ENCODE results near the gene NBPF1.
"Not testable (repeated sequence)": the region's sequence is repeated elsewhere in the genome, so short reads cannot be mapped to it uniquely, and the experiment has no call there.

The NBPF1 gene

DNA sequence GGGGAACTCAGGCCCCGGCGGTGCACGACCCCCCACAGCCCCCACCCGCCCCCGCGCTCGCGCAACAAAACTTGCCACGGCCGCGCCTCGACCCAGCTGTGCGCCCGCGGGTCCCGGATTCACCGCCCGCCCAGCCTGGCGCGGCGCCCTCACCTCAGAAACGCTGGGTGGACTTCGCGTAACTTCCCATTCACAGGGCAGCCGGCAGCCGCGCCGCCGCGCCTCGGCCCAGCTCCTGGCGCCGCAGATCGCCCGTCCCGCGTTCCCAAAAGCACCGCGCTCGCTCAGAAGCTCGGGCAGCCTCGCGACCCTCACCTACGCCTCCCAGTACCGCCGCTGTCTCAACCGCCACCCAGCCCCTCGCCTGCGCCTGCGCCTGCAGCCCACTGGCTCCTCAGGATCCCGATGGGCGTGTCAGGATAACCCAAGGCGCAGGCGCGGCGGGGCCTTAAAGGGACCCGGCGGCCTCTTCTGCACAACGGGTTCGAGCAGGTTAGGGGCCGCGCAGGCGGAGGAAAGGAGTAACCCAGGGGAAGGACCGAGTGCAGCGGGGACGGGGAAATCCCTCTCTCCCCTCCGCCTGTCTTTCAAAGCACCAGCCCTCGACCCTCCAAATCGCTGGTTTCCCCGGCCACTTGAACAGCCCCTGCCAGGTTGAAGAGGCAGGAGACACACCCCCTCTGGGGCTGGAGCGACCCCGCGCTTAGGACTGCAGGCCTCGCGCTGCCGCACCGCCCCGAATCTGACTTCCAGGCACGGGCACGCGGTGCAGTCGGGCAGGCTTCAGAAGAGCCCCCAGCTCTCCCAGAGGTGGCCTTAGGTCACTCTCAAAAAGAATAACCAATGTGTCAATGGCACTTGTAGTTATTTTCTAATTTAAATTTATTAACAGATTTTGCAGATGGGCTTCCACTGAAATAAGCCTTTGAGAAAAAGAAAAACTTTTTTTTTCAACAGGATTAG lies at the start of gene NBPF1:
Gene NBPF1 (minus strand): TSS at position 380 of the 963 bp plus-strand sequence.
- peak; percentile 99 for DNase-seq

DNA sequence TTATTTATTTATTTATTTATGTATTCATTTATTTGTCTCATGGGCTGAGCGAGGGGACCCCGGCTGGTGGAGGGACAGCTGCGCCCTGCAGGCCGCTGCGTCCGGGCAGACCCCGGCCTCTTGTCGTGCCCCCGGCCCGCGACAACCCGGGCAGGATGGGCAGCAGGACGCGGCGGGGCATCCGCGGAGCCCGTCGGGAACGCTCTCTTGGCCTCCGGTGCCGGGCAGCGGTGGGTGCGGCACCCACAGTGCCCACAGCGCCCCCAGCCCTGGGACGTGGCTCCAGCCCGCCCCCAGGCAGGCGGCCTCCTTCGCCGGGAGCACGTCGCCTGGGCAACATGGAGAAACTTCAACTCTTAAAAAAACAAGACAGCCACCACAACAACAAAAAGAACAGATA lies 44.9 kb upstream of the NBPF1 start:
- DNase-seq = not testable (repeated sequence)

DNA sequence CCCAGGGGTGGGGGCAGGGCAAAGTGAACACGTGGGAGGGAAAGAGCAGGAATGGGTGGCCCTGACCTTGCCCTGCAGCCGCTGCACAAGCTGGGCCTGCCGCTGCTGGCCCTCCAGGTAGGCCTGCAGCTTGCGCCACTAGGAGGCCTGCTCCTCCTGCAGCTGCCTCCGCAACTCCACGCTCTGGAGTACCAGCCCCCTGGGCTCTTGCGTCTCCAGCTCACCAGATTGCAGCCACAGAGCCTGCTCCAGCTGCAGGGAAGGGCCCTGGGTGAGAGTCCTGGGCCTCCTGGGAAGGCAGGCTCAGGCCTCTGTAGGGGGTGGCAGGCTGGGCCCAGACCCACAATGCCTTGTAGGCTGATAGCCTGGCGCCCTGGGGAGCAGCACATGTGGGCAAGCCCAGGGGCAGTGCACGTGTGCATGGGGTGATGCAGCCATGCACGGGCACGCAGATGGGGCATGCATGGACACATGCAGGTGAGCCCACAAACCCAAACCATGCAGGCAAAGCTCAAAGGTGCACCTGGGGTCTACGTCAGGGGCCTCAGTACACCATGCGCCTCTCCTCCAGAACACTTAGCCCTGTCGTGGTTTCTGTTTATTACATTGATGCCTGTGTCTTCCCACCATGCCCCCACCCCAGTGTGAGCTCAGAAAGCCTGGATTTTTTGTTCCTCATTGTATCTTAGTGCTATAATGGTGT lies 43.8 kb upstream of the NBPF1 start:
- not testable (repeated sequence) for DNase-seq

DNA sequence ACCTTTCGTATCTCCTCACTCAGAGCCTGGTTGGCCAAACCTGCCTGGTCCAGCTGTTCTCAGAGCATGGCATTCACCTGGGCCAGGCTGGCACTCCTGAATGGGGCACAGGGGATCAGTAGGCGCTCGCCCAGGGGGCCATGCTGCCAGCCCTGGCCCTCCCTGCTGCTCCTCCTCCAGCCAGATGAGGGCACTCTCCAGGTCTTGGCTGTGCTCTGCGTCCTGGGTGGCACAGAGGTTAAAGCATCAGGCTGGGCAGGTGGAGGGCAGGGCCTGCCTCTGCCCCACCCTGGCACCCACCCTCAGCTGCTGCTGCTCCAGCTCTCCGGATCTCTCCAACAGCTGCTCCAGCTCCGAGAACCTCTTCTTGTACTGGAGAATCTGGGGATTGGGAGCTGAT lies 43.2 kb upstream of the NBPF1 start:
- DNase-seq = not testable (repeated sequence)

DNA sequence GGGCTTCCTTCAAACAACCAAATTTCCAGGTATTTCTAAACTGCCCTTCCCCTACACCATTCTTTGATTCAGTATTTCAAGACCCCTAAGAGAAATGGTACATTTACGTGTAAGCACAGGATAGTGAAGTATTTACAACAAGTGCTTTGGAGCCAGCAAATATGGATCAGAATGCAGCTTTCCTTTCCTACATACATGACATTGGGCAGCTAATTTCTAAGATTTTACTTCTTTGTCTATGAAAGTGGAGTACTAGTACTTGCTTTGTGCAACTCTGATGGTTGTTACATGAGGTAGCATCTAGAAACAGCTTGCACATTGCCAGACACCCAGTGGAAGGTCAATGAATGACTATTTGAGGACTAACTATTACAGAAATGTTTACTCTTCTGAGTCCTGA lies 38.2 kb upstream of the NBPF1 start:
- DNase-seq = not testable (repeated sequence)

DNA sequence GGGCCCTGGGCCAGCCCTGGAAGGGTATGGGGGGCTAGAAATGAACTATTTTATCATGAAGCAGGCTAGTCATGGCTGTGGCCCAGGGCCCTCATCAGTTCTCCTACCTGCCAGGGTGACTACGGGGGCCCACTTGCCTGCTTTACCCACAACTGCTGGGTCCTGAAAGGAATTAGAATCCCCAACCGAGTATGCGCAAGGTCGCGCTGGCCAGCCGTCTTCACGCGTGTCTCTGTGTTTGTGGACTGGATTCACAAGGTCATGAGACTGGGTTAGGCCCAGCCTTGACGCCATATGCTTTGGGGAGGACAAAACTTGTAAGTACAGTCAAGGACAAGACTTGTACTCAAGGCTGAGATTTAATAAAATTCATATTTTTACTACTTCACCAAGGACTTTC lies 36.6 kb upstream of the NBPF1 start:
- DNase-seq = not testable (repeated sequence)

DNA sequence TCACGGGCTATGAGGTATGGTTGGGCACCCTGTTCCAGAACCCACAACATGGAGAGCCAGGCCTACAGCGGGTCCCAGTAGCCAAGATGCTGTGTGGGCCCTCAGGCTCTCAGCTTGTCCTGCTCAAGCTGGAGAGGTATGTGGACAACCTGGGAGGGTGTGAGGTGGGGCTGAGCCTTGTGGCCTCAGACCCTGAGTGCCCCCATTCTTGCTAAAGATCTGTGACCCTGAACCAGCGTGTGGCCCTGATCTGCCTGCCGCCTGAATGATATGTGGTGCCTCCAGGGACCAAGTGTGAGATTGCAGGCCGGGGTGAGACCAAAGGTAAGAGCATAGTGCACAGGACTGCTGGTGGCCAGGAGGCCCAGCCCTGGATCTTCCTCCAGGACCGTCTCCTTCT lies 36.0 kb upstream of the NBPF1 start:
- DNase-seq = not testable (repeated sequence)

DNA sequence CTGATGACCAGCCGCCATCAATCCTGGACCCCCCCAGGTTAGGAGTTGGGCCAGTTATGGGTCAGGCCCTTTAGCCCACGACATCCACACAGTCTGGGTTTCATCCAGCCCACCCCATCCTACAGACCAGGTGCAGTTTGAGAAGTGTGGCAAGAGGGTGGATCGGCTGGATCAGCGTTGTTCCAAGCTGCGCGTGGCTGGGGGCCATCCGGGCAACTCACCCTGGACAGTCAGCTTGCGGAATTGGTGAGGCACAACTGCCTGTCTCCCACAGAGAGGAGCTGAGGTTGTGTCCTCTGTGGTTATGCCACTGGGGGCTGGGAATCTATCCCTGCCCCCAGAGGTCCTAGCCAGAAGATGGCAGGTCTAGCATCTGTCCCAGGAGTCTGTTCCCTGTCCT lies 35.4 kb upstream of the NBPF1 start:
- DNase-seq = not testable (repeated sequence)

DNA sequence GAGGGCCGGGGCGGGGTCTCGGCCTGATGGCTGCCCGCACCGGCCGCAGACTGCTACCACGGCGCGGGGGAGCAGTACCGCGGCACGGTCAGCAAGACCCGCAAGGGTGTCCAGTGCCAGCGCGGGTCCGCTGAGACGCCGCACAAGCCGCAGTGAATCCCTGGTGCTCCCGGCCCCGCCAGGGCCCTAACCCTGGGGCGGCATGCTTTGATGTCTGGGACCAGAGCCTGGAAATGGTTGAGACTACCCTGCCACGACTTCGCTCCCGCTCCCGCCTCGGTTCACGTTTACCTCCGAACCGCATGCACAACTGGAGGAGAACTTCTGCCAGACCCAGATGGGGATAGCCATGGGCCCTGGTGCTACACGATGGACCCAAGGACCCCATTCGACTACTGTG lies 34.9 kb upstream of the NBPF1 start:
- DNase-seq = not testable (repeated sequence)

DNA sequence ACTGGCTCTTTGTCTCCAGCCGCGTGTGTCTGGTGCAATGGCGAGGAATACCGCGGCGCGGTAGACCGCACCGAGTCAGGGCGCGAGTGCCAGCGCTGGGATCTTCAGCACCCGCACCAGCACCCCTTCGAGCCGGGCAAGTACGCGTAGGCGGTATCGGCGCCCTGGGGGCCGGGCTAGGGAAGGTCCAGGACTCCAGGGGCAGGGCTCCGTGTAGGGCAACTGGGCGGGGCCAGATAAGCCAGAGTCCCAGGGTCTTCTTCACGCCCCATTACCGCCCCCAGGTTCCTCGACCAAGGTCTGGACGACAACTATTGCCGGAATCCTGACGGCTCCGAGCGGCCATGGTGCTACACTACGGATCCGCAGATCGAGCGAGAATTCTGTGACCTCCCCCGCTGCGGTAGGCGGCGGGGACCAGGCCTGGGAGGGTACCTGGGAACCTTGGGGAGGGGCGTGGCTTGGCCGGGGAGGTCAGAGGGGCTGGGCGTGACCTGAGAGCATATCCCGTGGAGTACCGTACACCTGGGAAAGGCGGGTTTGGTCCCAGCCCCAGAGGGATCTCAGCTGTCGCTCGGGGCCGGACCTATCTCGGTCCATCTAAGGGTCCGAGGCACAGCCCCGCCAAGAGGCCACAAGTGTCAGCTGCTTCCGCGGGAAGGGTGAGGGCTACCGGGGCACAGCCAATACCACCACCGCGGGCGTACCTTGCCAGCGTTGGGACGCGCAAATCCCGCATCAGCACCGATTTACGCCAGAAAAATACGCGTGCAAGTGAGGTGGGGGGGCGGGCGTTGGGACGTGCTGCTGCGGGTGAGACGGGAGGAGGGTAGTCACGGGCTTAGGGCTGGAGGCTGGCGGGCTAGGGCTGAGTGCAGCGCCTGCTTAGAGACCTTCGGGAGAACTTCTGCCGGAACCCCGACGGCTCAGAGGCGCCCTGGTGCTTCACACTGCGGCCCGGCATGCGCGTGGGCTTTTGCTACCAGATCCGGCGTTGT lies 34.1 kb upstream of the NBPF1 start:
- not testable (repeated sequence) for DNase-seq

DNA sequence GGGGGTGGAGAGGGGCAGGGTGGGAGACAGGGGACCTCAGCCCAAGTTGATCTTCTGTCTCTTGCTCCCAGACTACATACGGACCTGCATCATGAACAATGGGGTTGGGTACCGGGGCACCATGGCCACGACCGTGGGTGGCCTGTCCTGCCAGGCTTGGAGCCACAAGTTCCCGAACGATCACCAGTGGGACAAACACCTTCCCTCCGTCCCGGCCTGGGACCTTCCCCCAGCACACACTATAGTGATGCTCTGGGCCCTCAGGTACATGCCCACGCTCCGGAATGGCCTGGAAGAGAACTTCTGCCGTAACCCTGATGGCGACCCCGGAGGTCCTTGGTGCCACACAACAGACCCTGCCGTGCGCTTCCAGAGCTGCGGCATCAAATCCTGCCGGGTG lies 33.4 kb upstream of the NBPF1 start:
- not testable (repeated sequence) for DNase-seq

DNA sequence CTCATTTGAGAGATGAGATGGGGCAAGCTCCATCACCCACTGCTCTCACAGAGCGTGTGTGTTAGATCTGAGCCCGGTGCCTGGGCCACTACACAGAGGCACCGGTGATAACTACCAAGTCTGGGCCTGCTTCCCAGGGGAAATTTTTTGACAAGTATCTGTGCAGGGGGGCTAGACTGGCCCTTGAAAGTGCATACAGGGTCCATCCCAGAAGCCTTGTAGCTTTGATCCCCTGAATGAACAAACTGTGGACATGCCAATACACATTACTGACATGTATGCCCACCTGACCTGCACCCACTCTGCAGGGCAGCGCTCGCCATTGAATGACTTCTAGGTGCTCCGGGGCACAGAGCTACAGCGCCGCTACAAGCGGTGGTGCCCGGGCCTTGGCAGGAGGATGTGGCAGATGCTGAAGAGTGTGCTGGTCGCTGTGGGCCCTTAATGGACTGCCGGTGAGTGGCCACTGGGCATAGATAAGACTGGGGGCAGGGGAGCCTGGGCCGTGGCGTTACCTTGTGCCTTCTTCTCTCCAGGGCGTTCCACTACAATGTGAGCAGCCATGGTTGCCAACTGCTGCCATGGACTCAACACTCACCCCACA lies 32.8 kb upstream of the NBPF1 start:
- DNase-seq = not testable (repeated sequence)

DNA sequence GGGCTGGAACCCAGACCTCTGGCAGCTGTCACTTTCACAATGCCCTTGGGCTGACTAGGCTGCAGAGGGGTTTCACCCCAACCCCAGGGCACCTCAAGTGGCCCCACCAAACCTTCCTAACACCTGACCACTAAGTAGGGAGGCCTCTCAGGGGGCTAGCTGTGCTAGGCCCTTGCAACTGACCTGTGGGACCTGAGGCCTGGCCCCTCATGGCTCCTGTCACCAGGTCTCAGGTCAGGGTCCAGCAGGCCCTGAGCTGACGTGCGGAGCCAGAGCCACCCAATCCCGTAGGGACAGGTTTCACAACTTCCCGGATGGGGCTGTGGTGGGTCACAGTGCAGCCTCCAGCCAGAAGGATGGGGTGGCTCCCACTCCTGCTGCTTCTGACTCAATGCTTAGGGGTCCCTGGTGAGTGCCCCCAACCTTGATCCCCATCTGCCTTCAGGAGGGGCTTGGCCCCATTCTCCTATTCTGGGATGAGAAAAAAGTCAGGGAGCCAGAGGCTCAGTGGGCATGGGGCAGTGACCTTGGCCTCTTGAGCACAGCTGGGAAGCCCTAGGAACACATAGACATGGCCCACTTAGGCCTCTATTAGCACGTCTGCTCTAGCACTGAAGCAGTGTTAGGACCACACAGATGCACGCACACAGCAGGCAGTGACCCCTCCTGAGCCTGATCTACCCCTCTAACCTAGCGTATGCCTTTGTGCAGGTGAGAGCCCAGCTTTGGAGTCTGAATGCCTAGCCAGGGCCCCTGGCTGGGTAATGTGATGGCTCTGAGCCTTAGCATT lies 32.1 kb upstream of the NBPF1 start:
- not testable (repeated sequence) for DNase-seq

DNA sequence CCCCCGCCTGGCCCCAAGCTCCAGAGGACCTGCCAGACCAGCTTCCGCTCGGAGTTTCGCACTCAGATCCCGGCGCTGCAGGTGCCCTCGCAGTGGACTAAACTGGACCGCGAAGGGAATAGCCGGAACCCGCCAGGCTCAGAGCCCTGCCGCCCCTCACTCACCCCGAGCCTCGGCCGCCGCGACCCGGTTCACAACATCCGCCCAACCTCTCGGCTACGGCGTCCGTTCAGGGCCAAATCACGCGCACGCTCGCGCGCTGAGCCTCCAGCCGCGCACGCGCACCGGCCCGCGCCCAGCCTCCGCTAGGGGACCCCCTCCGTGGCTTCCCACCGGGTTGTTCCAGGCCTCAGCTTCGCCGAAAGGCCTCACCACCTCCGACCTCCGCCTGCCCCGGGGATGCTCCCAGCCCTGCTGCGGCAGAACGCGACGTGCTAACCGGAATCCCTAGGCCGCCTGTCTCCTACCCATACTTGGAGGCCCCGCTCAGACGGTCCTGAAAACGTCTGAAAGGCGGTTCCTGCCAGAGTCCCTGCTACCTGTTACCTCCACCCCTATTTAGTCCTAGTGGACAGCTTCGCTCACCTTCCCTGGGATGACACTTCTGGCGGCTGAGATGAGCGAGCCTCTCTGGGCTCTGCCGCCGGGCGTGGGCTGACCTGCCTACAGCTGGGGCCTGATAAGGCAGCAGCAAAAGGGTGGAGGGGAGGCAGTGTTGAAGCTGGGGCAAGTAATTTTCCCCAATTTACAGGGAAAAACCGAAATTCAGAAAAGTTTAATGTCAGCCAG lies 31.3 kb upstream of the NBPF1 start:
- peak; percentile 95 for DNase-seq

DNA sequence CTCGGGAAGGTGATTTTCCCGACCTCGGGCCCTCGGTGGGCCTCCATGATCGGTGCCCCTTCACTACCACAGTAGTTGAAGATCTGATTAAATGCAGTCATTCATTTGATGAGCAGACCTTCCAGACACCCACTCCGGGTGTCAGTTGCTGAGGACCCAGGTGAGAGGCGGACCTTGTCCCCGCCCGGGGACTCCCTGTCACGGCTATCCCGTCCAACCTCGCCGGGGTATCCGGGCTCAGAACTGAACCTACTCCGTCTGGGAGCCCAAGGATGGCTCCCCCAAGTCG lies 30.8 kb upstream of the NBPF1 start:
- no peak for DNase-seq

DNA sequence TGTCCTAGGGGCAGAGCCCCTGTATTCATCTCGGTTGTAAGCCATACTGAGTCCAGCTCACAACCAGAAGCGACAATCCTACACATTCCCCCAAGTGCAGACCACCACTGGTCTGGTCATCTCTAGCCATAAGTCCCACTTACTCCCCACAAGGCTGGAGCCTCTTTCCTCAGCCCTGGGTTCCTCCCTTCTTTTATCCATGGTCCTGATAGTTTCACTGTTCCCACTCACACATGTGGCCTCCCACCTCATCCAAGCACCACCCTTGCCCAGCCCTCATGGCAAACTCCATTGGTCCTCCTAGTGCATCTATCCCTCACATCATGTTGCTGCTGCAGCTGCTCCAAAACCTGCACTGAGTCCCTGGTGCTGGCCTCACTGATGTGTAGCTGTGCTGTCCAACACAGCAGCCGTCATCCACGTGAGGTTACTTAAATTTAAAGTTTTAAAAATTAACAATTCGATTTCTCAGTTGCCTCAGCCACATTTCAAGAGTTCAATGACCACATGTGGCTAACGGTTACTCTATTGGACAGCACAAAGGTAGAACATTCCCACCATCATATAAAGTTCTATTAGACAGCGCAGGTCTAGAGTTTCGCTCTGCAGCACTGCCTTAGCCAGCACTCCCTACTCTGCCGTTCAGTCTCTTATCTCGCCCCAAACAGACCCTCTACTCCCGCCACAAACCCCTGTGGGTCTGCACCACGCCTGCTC lies 30.3 kb upstream of the NBPF1 start:
- DNase-seq = not testable (repeated sequence)

DNA sequence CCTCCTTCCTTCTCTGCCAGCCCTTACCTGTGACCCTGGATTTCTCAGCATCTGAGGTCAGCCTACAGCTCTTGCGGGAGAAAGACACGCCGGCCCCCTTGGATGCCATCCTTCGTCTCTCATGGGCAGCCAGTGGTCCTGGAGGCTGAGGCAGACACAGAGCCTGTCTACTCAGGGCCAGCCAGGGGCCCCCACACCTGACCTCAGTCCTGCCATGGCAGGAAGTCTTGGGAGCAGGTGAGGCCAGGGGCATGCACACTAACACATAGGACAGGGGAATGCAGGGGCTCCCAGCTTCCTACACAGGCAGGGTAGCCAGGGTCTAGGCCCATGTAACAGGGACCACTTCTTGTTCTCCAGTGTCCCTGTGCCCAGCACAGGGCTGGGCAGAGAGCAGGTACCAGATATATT lies 29.6 kb upstream of the NBPF1 start:
- DNase-seq = not testable (repeated sequence)

DNA sequence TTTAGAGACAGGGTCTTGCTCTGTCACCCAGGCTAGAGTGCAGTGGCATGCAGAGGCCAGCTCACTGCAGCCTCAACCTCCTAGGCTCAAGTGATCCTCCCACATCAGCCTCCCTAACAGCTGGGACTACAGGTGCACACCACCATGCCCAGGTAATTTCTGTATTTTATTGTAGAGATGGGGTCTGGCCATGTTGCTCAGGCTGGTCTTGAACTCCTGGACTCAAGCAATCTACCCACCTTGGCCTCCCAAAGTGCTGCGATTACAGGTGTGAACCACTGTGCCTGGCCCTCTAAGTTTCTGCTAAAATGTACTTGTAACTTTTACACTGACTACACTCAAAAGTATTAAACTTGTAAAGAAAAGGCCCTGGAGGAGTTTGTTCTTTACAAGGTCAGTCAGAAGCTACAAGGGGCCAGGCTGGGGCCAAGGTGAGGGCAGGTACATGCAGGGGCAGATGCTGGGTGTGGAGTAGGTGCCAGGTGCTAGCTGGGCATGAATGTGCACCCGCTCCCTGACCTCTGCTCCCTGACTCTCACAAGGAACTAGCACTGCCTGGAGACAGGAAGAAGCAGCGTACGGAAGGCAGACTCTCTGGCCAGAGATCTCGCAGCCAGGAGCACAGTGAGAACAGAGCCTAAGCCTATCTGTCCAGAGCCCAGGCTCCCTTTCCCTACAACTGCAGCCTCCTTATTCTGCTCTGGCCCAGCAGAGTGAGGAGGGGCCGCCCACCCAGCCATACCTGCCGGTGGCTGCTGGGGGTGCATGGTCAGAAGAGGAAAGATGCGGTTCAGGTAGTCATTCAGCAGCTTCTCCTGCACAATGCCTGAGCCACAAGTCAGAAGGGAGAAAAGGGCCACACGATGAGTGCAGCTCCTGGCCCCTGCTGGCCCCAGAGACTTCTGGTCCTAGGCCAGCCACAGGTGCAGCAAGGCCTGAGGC lies 28.9 kb upstream of the NBPF1 start:
- not testable (repeated sequence) for DNase-seq

All from amniotic stem cell (primary cell).